Stimulated activated CD8-positive, alpha-beta memory T cell treated with anti-CD3 and anti-CD28 coated beads, Interleukin-2, amount 100 ng/mL, for 48 hours (primary cell): ENCODE data around the gene SELENOO.

Experiments used
- DNase-seq, 2 donors: peaks; one replicate each; pipeline ENCODE4 v3.0.0-alpha.2; 2020; ENCODE audit warnings: low read depth in 2 of 2

The SELENOO gene

GRCh38 chr22:50216684-50217520 is 16.1 kb downstream of the SELENOO start:
- DNase-seq = no peak

GRCh38 chr22:50217543-50218152 is 16.8 kb downstream of the SELENOO start:
- DNase-seq = no peak

GRCh38 chr22:50218153-50218995 is 17.6 kb downstream of the SELENOO start:
- no peak for DNase-seq

GRCh38 chr22:50218996-50219727 is 18.4 kb downstream of the SELENOO start:
- DNase-seq = no peak

GRCh38 chr22:50219800-50220602 is 19.2 kb downstream of the SELENOO start:
- no peak for DNase-seq

GRCh38 chr22:50220603-50221409 is 20.0 kb downstream of the SELENOO start:
- no peak for DNase-seq

GRCh38 chr22:50221410-50222300 is 20.8 kb downstream of the SELENOO start:
- DNase-seq = no peak

- DNase-seq = no peak
These were observed 21.7 kb downstream of the SELENOO start for GRCh38 chr22:50222508-50222907.

GRCh38 chr22:50224071-50224470 is 23.3 kb downstream of the SELENOO start:
- no peak for DNase-seq

- DNase-seq = no peak
These were observed 24.6 kb downstream of the SELENOO start for GRCh38 chr22:50225200-50225969.

GRCh38 chr22:50226063-50226874 is 25.5 kb downstream of the SELENOO start:
- no peak for DNase-seq

GRCh38 chr22:50226875-50227165 is 26.0 kb downstream of the SELENOO start:
- DNase-seq = no peak

GRCh38 chr22:50227579-50228215 is 26.9 kb downstream of the SELENOO start:
- DNase-seq = no peak

- DNase-seq = no peak
These were observed 27.6 kb downstream of the SELENOO start for GRCh38 chr22:50228366-50228765.

- DNase-seq = no peak
These were observed 28.6 kb downstream of the SELENOO start for GRCh38 chr22:50229370-50229769.

GRCh38 chr22:50232481-50233151 is 31.8 kb downstream of the SELENOO start:
- DNase-seq = no peak

- no peak for DNase-seq
These were observed 32.4 kb downstream of the SELENOO start for GRCh38 chr22:50233223-50233622.
